GM12875 (cell line): Measurements from ENCODE around the gene NCEH1.

Source experiments
- H3K4me3 ChIP-seq: one replicate; pipeline ENCODE4 v1.5.1; 2011; ENCODE audit warnings: low read depth, low read length, control low read depth
- TF ChIP-seq, protein P1 (sequence below): IDR thresholded peaks from 2 replicates; pipeline ENCODE4 v1.5.1; 2011; ENCODE audit warnings: low read depth, mild to moderate bottlenecking, control low read depth, inconsistent platforms, low read length, moderate library complexity, borderline replicate concordance; ENCODE audit not compliant: insufficient read depth

The NCEH1 gene

DNA sequence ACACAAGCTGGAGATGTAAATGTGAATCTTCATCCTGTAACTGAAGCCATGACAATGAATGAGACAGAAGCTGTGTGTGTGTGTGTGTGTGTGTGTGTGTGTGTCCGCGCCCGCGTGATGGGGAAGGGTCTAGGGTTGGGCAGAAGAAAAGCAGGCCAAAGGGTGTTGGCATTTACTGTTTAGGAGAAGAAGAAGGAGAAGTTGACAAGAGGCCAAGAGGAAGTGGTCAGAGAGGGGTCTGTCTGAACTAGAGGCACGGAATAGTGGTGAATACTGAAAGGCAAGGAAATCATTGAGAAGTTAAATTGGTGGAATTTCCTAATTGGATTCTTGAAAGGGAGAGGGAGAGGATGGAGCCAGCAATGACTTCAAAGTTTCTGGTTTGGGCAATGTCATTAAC, 5.6 kb upstream of the NCEH1 start:
- TF ChIP-seq, protein P1, sequence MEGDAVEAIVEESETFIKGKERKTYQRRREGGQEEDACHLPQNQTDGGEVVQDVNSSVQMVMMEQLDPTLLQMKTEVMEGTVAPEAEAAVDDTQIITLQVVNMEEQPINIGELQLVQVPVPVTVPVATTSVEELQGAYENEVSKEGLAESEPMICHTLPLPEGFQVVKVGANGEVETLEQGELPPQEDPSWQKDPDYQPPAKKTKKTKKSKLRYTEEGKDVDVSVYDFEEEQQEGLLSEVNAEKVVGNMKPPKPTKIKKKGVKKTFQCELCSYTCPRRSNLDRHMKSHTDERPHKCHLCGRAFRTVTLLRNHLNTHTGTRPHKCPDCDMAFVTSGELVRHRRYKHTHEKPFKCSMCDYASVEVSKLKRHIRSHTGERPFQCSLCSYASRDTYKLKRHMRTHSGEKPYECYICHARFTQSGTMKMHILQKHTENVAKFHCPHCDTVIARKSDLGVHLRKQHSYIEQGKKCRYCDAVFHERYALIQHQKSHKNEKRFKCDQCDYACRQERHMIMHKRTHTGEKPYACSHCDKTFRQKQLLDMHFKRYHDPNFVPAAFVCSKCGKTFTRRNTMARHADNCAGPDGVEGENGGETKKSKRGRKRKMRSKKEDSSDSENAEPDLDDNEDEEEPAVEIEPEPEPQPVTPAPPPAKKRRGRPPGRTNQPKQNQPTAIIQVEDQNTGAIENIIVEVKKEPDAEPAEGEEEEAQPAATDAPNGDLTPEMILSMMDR: no peak

DNA sequence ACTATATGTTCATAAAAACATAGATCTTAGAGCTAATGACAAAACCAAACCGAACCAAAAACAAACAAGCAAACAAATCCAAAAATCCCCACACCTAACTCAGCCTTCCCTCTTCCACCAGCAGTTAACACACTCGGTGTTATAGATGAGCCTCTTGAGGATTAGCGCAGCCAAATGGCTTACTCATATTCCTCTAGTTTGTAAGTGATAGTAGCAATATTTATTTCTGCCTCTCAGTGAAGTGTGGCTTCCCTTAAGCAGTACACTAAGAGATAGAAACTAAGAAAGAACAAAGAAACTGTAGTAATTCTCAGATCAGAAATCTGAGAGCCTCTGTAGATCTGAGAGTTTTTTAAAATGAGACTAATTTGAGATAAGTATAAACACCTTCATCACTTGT, 2.4 kb upstream of the NCEH1 start:
- H3K4me3 ChIP-seq: no peak overlapping the region
- TF ChIP-seq, protein P1: no peak

More for the DNA sequence above, 5.6 kb upstream of the NCEH1 start:
- H3K4me3 ChIP-seq: no peak overlapping the region

DNA sequence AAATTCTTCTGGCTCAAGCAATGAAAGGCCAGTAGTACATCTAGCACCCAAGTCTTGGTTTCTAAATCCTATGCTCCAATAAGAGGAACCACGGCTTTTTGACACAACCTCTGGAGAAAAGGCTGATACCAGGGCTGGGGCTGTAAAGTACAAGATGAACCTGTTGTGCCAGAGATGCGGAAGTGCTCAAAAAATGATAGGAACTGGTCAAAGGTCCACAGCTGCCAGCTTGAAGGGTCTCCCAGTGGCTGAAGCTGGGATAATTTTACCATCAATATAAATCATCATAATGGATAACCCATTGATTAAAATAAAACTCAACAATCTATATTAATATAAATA, 558 bp upstream of the NCEH1 start:
- TF ChIP-seq, protein P1: no peak
- H3K4me3 ChIP-seq: peak overlapping the region; percentile 91

DNA sequence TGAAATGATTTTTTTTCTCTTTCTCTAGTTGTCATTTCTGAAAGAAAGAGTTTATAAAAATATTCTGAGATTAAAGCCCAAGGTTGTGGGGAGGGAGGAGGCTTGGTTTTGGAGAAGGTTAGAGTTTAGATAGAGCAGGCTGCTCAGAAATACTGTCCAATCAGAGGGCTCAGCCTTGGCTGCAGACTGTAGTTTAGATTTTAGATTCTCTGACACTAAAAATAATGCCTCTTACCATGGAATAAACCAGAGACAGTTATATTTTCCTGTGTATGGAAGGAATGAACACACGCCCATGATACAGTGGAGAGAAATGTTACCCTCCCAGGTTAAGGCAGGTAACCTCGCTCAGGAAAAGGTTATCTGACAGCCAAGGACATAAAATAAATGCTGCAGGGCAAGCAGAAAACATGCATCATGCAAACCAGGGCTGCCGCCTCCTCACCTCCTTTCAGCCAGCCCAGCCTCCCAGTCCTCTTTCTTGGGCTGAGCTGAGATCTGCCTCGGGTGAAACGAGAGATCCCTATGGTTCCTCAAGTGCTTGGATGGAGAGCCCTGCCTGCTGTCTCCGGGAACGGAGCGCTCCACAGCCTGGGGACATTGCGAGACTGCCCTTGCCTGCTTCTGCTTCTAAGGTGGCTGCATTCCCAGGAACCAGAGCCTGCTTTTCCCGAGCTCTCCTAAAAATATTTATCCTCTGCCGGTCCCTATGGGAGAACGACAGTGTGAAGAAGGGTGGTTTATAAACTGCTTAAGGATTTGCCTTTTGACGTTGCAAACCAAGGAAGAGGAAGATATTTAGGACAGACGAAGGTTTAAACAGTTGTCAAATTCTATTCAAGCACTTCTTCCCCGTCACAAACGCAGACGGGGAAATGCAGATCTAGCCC, 848 bp downstream of the NCEH1 start:
- TF ChIP-seq, protein P1: no peak
- peak overlapping the region; percentile 91 for H3K4me3 ChIP-seq

DNA sequence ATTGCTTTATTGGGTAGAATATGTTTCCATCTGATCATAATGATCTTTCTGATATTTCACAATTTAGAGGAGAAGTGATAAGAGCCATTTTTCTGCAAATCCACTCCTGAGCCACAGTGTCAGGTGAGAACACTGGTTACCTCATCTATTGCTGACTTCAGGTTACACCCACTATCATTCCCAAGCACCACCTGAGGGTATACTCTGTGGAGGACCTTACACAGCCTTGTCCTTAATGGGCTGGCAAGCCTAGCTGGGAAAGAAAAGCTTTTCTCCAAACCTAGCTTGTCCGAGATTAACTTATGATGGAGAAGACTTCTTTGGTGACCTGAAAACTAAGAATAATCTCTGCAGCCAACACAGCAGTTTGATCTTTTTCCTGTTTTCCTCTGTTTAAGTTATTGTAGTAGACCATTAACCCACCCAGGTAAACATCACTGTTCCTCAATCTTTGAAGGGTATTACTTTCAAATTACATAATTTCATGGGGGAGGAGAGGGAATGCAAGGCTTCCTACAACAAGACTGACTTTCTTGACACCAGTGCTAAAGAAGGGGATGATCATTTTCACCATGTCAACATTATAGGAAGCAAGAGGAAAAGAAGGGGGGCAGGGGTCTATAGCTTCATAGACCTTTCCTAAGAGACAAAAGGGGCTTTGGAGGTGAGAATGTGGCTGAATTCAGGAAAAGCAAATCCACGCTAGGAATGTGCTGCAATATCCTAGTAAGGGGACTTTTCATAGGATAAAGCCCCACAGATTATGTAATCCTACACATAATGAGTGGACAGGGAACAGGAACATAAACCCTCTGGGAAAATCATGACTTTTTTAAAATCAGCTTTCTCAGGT, 1.7 kb downstream of the NCEH1 start:
- TF ChIP-seq, protein P1: no peak
- H3K4me3 ChIP-seq: no peak overlapping the region

DNA sequence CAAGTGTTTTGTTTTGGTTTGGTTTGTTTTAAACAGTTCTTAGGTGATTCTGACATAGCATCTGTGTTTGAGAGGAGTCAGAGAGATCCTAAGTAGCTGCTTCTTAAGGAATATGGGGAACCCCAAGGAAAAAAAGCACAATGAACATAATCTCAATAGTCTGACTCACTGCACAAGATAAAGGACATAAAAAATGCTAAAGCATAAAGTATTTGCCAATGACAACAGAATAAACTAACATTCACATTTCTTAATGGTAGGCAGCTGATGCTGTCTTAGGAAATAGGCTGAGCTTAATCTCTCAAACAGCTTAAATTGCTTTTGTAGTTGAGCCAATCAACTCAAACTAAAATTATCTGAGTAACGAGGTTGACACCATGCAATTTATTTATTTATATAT, 2.9 kb downstream of the NCEH1 start:
- TF ChIP-seq, protein P1: no peak
- no peak overlapping the region for H3K4me3 ChIP-seq
